HepG2 (cell line): Measurements from ENCODE around the gene SETD7. TPM values are rescaled to one million over a fixed set of nuclear protein-coding genes. Genes with fewer than 3 reads are reported as not detected.
"Not testable (repeated sequence)": the region's sequence is repeated elsewhere in the genome, so short reads cannot be mapped to it uniquely, and the experiment has no call there.

ENCODE experiments used
- ATAC-seq: fragments of 200-7000 bp; cut with Tn5 transposase; 3 replicates; pipeline ENCODE4 v1.9.1; 2020; ENCODE audit warnings: mild to moderate bottlenecking, moderate library complexity
- BruUV-seq: library from RNA; stranded (reverse); fragments of 400-500 nt; replicated peaks from 2 replicates; lab custom pipeline; 2021; lab: Mats Ljungman, UMichigan
- CTCF ChIA-PET: fragments of 300-600 bp; formaldehyde crosslinking; extraction: SDS; loops from one replicate; lab custom pipeline; 2021; ENCODE audit warnings: low total read pairs, inconsistent platforms, low intra/inter-chr PET ratio; lab: Yijun Ruan, JAX
- POLR2A ChIA-PET: fragments of 350-600 bp; sonication (Branson Sonifier 250); formaldehyde crosslinking; loops from one replicate; lab custom pipeline; 2020; ENCODE audit warnings: antibody characterized with exemption, inconsistent platforms; lab: Yijun Ruan, JAX
- DNase-seq: peaks from one replicate; pipeline ENCODE4 v3.0.0-alpha.2; 2015; ENCODE audit warnings: low spot score
- FAIRE-seq: peaks from 3 replicates; lab custom pipeline; 2011; peaks lifted over from hg19 to GRCh38; lab: Jason Lieb, UNC
- H2AFZ ChIP-seq: one replicate; pipeline ENCODE4 v1.6.1; 2011; ENCODE audit warnings: low read length, inconsistent platforms
- H3K27ac ChIP-seq: fragments of 300-600 bp; 3 replicates; pipeline ENCODE4 v1.8.0; 2011; ENCODE audit warnings: mixed run types, mild to moderate bottlenecking, mixed read lengths, low read length, inconsistent platforms; ENCODE audit not compliant: insufficient read depth; ENCODE audit errors: extremely low read length
- H3K27me3 ChIP-seq, 2 experiments: fragments of 200-600 bp in 1 of 2; 2 replicates in 1 of 2; 3 replicates in 1 of 2; pipeline versions ENCODE4 v1.6.0 to v1.8.0; 2011; ENCODE audit warnings: low read length in 2 of 2, mild to moderate bottlenecking in 2 of 2, moderate library complexity in 2 of 2, inconsistent platforms in 1 of 2; ENCODE audit not compliant: insufficient read depth in 2 of 2, control insufficient read depth in 1 of 2
- H3K36me3 ChIP-seq, 2 experiments: fragments of 200-600 bp in 1 of 2; replicated peaks in 1 of 2; 2 replicates in 1 of 2; 3 replicates in 1 of 2; pipeline versions ENCODE4 v1.5.1 to v1.8.0; 2011; ENCODE audit warnings: low read length in 2 of 2, inconsistent platforms in 1 of 2; ENCODE audit not compliant: insufficient read depth in 2 of 2, control insufficient read depth in 1 of 2
- H3K4me1 ChIP-seq: 2 replicates; pipeline ENCODE4 v1.5.1; 2012; ENCODE audit warnings: low read length, inconsistent platforms; ENCODE audit not compliant: insufficient read depth
- H3K4me2 ChIP-seq: 2 replicates; pipeline ENCODE4 v1.6.0; 2011; ENCODE audit warnings: low read depth, low read length, inconsistent platforms
- H3K4me3 ChIP-seq, 3 experiments: fragments of 200-600 bp in 1 of 3; sonication (generic), shearing (Covaris generic) in 1 of 3; replicated peaks in 1 of 3; 2 replicates each; pipeline ENCODE4 v1.5.1; 2011 to 2016; ENCODE audit warnings: low read length in 3 of 3, inconsistent platforms in 2 of 3, low read depth in 2 of 3, mild to moderate bottlenecking in 2 of 3, control low read depth in 1 of 3, mixed read lengths in 1 of 3; ENCODE audit not compliant: insufficient read depth in 1 of 3
- H3K79me2 ChIP-seq: one replicate; pipeline ENCODE4 v1.6.1; 2011; ENCODE audit warnings: low read length, inconsistent platforms; ENCODE audit not compliant: insufficient read depth
- H3K9ac ChIP-seq: 2 replicates; pipeline ENCODE4 v1.6.0; 2011; ENCODE audit warnings: mild to moderate bottlenecking, low read depth, low read length, inconsistent platforms; ENCODE audit not compliant: insufficient read depth
- H3K9me3 ChIP-seq: 2 replicates; pipeline ENCODE4 v1.5.1; 2012; ENCODE audit warnings: mild to moderate bottlenecking, low read length
- H4K20me1 ChIP-seq: 2 replicates; pipeline ENCODE4 v1.6.0; 2011; ENCODE audit warnings: inconsistent platforms, mild to moderate bottlenecking, low read length, moderate library complexity; ENCODE audit not compliant: insufficient read depth
- CEBPB ChIP-seq: IDR thresholded peaks from 2 replicates; pipeline ENCODE4 v1.6.1; 2011; ENCODE audit warnings: low read depth, low read length, improper control_type of control experiment, borderline replicate concordance
- HNF4A ChIP-seq: sonication (generic); formaldehyde crosslinking; IDR thresholded peaks from 2 replicates; pipeline ENCODE4 v1.4.0; 2020; ENCODE audit warnings: missing genetic modification reagents
- TCF7 ChIP-seq: sonication (generic); IDR thresholded peaks from 2 replicates; pipeline ENCODE4 v1.6.1; 2016; ENCODE audit warnings: antibody characterized with exemption, low read depth
- WGBS: methylation state at CpG from one replicate; pipeline ENCODE4 v1.1.6; 2017; ENCODE audit warnings: low lambda C conversion rate; 5-methylcytosine and 5-hydroxymethylcytosine counted together
- in situ Hi-C: cut with HindIII; loops from 2 replicates; pipeline ENCODE4 v1.10.0; 2017; ENCODE audit warnings: low pct_unique_long_range_greater_than_20kb; ENCODE audit not compliant: extremely low pct_ligation_motif_present
- intact Hi-C: fragments of 100-400 bp; cut with micrococcal nuclease; formaldehyde crosslinking; loops from one replicate; pipeline ENCODE4 v1.10.0; 2022; ENCODE audit not compliant: unreplicated experiment
- polyA plus RNA-seq, 8 experiments: library from polyadenylated mRNA; depleted of rRNA in 3 of 8; stranded (reverse) in 7 of 8; unstranded in 1 of 8; fragments of >200 nt; fragmentation: Illumina TruSeq in 4 of 8; extraction: Trizol in 4 of 8; gene quantifications; 2 replicates each; pipeline versions ENCODE4 v1.2.1 to v1.2.3, GENCODE V29; 2011 to 2016; ENCODE audit warnings: low read depth in 4 of 8, missing spikeins in 1 of 8, mixed read lengths in 1 of 8; ENCODE audit not compliant: insufficient read depth in 1 of 8
- total RNA-seq, 5 experiments: library from RNA; depleted of rRNA; stranded (reverse); fragments of >200 nt; fragmentation: Illumina TruSeq; extraction: Trizol; gene quantifications; 2 replicates each; pipeline ENCODE4 v1.2.3, GENCODE V29; 2016; ENCODE audit warnings: low read depth in 1 of 5

SETD7 gene
- total and polyA plus RNA-seq, 2 of the 13 experiments (the other 11 are each of a cell fraction or from before 2014, with no cell fraction given), result 0.08 to 0.22 TPM

- ATAC-seq, POLR2A ChIA-PET, H3K4me3 ChIP-seq, H3K36me3 ChIP-seq, H3K79me2 ChIP-seq, H3K9me3 ChIP-seq, BruUV-seq, CTCF ChIA-PET: not testable (repeated sequence)
- TF ChIP-seq TCF7 (0 out of 2 replicates have a peak, but pooled peaks have one; percentile 15), HNF4A (CRISPR knock-in tag) (peak; percentile 28; the same call in 1 of the 2 replicates), CEBPB (peak; percentile 53; the same call in 1 of the 2 replicates)
- TF ChIP-seq, all 625 proteins: peak for 3; not testable (repeated sequence) for 622
- H3K9ac ChIP-seq, H2AFZ ChIP-seq, H3K4me2 ChIP-seq, FAIRE-seq, H4K20me1 ChIP-seq, in situ Hi-C loops, H3K27me3 ChIP-seq, intact Hi-C loops, H3K27ac ChIP-seq: not testable (repeated sequence)
- 49% methylated on average over 4 of the region's 4 CpGs for WGBS
- peaks cover 33% of the 10 kb centered on the region for H3K4me1 ChIP-seq
- peak; percentile 52 for DNase-seq
Observed at GRCh38 chr4:139447078-139447477, 108.9 kb downstream of the SETD7 start.

Other genes with a start within 250 kb of the SETD7 start
- gene RAB33B, start 102.1 kb downstream of the SETD7 start, total RNA-seq (2016; rRNA removed; fragmentation: Illumina TruSeq; extraction: Trizol), result 8.1 and 8.6 TPM in 2 replicates
- gene RAB33B, start 102.1 kb downstream of the SETD7 start, polyA plus RNA-seq (2011; rRNA removed), result 6.3 and 7.6 TPM in 2 replicates
- 120 and 205 TPM in 2 replicates for gene MGST2, start 109.6 kb upstream of the SETD7 start, total RNA-seq (2016; rRNA removed; fragmentation: Illumina TruSeq; extraction: Trizol)
- gene MGST2, start 109.6 kb upstream of the SETD7 start, polyA plus RNA-seq (2011; rRNA removed), result 312 and 416 TPM in 2 replicates